IPS-18a (cell line): ENCODE data around the gene FGF14.

ENCODE experiments used
- H3K27ac ChIP-seq: one replicate; pipeline ENCODE4 v1.5.1; 2013; ENCODE audit warnings: low read length
- H3K27me3 ChIP-seq: one replicate; pipeline ENCODE4 v1.6.1; 2013; ENCODE audit warnings: mild to moderate bottlenecking, low read length; ENCODE audit not compliant: control insufficient read depth, insufficient read depth
- H3K36me3 ChIP-seq: one replicate; pipeline ENCODE4 v1.6.1; 2013; ENCODE audit warnings: low read depth, low read length; ENCODE audit not compliant: control insufficient read depth
- H3K4me1 ChIP-seq: one replicate; pipeline ENCODE4 v1.6.1; 2013; ENCODE audit warnings: low read depth, low read length; ENCODE audit not compliant: control insufficient read depth
- H3K4me3 ChIP-seq: one replicate; pipeline ENCODE4 v1.5.1; 2013; ENCODE audit warnings: low read length
- H3K9ac ChIP-seq: one replicate; pipeline ENCODE4 v1.6.1; 2013; ENCODE audit warnings: mild to moderate bottlenecking, low read length, moderate library complexity
- H3K9me3 ChIP-seq: one replicate; pipeline ENCODE4 v1.6.1; 2013; ENCODE audit warnings: low read depth, low read length; ENCODE audit not compliant: control insufficient read depth

Gene FGF14

GRCh38 chr13:102214956-102215355 lies 186.9 kb downstream of the FGF14 start:
- Histone ChIP-seq H3K4me3 (no peak overlapping the region), H3K9me3 (no peaks in the 10 kb centered on the region), H3K27ac (no peak overlapping the region), H3K4me1 (peaks cover 17% of the 10 kb centered on the region), H3K9ac (no peak overlapping the region), H3K36me3 (no peaks in the 10 kb centered on the region), H3K27me3 (no peaks in the 10 kb centered on the region)

- Histone ChIP-seq H3K27me3 (no peaks in the 10 kb centered on the region), H3K36me3 (no peaks in the 10 kb centered on the region), H3K4me1 (peaks cover 17% of the 10 kb centered on the region), H3K4me3 (no peak overlapping the region), H3K9ac (no peak overlapping the region), H3K27ac (no peak overlapping the region), H3K9me3 (no peaks in the 10 kb centered on the region)
These were observed 189.1 kb downstream of the FGF14 start for GRCh38 chr13:102212729-102213128.

GRCh38 chr13:102208347-102208746 lies 193.5 kb downstream of the FGF14 start:
- Histone ChIP-seq H3K9me3 (no peaks in the 10 kb centered on the region), H3K36me3 (no peaks in the 10 kb centered on the region), H3K4me3 (no peak overlapping the region), H3K9ac (no peak overlapping the region), H3K4me1 (peaks cover 12% of the 10 kb centered on the region), H3K27ac (no peak overlapping the region), H3K27me3 (no peaks in the 10 kb centered on the region)

- H3K36me3 ChIP-seq, result no peaks in the 10 kb centered on the region
- peaks cover 6% of the 10 kb centered on the region for H3K4me1 ChIP-seq
- H3K9me3 ChIP-seq, result no peaks in the 10 kb centered on the region
- no peak overlapping the region for H3K4me3 ChIP-seq
- H3K27ac ChIP-seq, result no peak overlapping the region
- H3K27me3 ChIP-seq, result no peaks in the 10 kb centered on the region
- no peak overlapping the region for H3K9ac ChIP-seq
These were observed 194.0 kb downstream of the FGF14 start for GRCh38 chr13:102207680-102208342.

GRCh38 chr13:102203718-102204117 lies 198.1 kb downstream of the FGF14 start:
- no peaks in the 10 kb centered on the region for H3K9me3 ChIP-seq
- no peak overlapping the region for H3K9ac ChIP-seq
- H3K27ac ChIP-seq, result no peak overlapping the region
- H3K4me1 ChIP-seq, result no peaks in the 10 kb centered on the region
- no peak overlapping the region for H3K4me3 ChIP-seq
- H3K36me3 ChIP-seq, result no peaks in the 10 kb centered on the region
- no peaks in the 10 kb centered on the region for H3K27me3 ChIP-seq

GRCh38 chr13:102198418-102199311 lies 203.2 kb downstream of the FGF14 start:
- no peak overlapping the region for H3K9ac ChIP-seq
- no peak overlapping the region for H3K4me3 ChIP-seq
- H3K27ac ChIP-seq, result no peak overlapping the region
- H3K27me3 ChIP-seq, result no peaks in the 10 kb centered on the region
- H3K36me3 ChIP-seq, result no peaks in the 10 kb centered on the region
- no peaks in the 10 kb centered on the region for H3K9me3 ChIP-seq
- no peaks in the 10 kb centered on the region for H3K4me1 ChIP-seq

GRCh38 chr13:102197193-102197592 lies 204.7 kb downstream of the FGF14 start:
- H3K9ac ChIP-seq, result no peak overlapping the region
- H3K27ac ChIP-seq, result no peak overlapping the region
- no peaks in the 10 kb centered on the region for H3K36me3 ChIP-seq
- no peaks in the 10 kb centered on the region for H3K4me1 ChIP-seq
- H3K4me3 ChIP-seq, result no peak overlapping the region
- no peaks in the 10 kb centered on the region for H3K27me3 ChIP-seq
- no peaks in the 10 kb centered on the region for H3K9me3 ChIP-seq

GRCh38 chr13:102195566-102196462 lies 206.0 kb downstream of the FGF14 start:
- no peaks in the 10 kb centered on the region for H3K4me1 ChIP-seq
- no peak overlapping the region for H3K9ac ChIP-seq
- H3K27me3 ChIP-seq, result no peaks in the 10 kb centered on the region
- H3K4me3 ChIP-seq, result no peak overlapping the region
- H3K9me3 ChIP-seq, result no peaks in the 10 kb centered on the region
- no peaks in the 10 kb centered on the region for H3K36me3 ChIP-seq
- no peak overlapping the region for H3K27ac ChIP-seq

- H3K27me3 ChIP-seq, result no peaks in the 10 kb centered on the region
These were observed 209.0 kb downstream of the FGF14 start for GRCh38 chr13:102192858-102193257.

GRCh38 chr13:102191951-102192502 lies 209.8 kb downstream of the FGF14 start:
- no peaks in the 10 kb centered on the region for H3K27me3 ChIP-seq
- H3K9ac ChIP-seq, result no peak overlapping the region
- H3K36me3 ChIP-seq, result no peaks in the 10 kb centered on the region
- H3K9me3 ChIP-seq, result no peaks in the 10 kb centered on the region
- no peak overlapping the region for H3K27ac ChIP-seq
- no peaks in the 10 kb centered on the region for H3K4me1 ChIP-seq
- H3K4me3 ChIP-seq, result no peak overlapping the region

More at GRCh38 chr13:102192858-102193257, 209.0 kb downstream of the FGF14 start:
- H3K9ac ChIP-seq, result no peak overlapping the region
- H3K36me3 ChIP-seq, result no peaks in the 10 kb centered on the region
- no peaks in the 10 kb centered on the region for H3K9me3 ChIP-seq
- no peak overlapping the region for H3K27ac ChIP-seq
- H3K4me1 ChIP-seq, result no peaks in the 10 kb centered on the region
- H3K4me3 ChIP-seq, result no peak overlapping the region

GRCh38 chr13:102190930-102191329 lies 210.9 kb downstream of the FGF14 start:
- Histone ChIP-seq H3K27me3 (no peaks in the 10 kb centered on the region), H3K4me3 (no peak overlapping the region), H3K36me3 (no peaks in the 10 kb centered on the region), H3K9me3 (no peaks in the 10 kb centered on the region), H3K9ac (no peak overlapping the region), H3K27ac (no peak overlapping the region), H3K4me1 (no peaks in the 10 kb centered on the region)
